Heart left ventricle (tissue), 16 donors: ENCODE measurements around the gene LYPD1. TPM values are rescaled to one million over a fixed set of nuclear protein-coding genes. Genes with fewer than 3 reads are reported as not detected.

Experiments used
- ATAC-seq, 4 donors: fragments of 200-7000 bp; cut with Tn5 transposase; one replicate each; pipeline ENCODE4 v1.9.1; 2020 to 2022; ENCODE audit warnings: moderate library complexity in 4 of 4, mild to moderate bottlenecking in 3 of 4, moderate number of reproducible peaks in 1 of 4
- DNase-seq, 5 donors: peaks; one replicate each; pipeline ENCODE4 v3.0.0-alpha.2; 2020
- H3K27ac ChIP-seq, 12 donors: fragments of 200-600 bp; sonication (generic) in 4 of 12; one replicate each; pipeline versions ENCODE4 v1.5.0 to v1.8.0; 2016 to 2022; ENCODE audit warnings: mild to moderate bottlenecking in 2 of 12
- H3K27me3 ChIP-seq, 9 donors: fragments of 200-600 bp; sonication (generic) in 2 of 9; one replicate each; pipeline versions ENCODE4 v1.5.1 to v1.8.0; 2016 to 2022; ENCODE audit warnings: mild to moderate bottlenecking in 3 of 9
- H3K36me3 ChIP-seq, 9 donors: fragments of 200-600 bp; sonication (generic) in 2 of 9; one replicate each; pipeline versions ENCODE4 v1.5.0 to v1.8.0; 2018 to 2022; ENCODE audit warnings: mild to moderate bottlenecking in 2 of 9
- H3K4me1 ChIP-seq, 12 donors: fragments of 200-600 bp; sonication (generic) in 4 of 12; one replicate each; pipeline versions ENCODE4 v1.5.0 to v1.8.0; 2016 to 2022; ENCODE audit warnings: mild to moderate bottlenecking in 3 of 12
- H3K4me3 ChIP-seq, 12 donors: fragments of 200-600 bp; sonication (generic) in 4 of 12; one replicate each; pipeline versions ENCODE4 v1.5.0 to v1.8.0; 2017 to 2022; ENCODE audit warnings: mild to moderate bottlenecking in 9 of 12, moderate library complexity in 4 of 12
- H3K9me3 ChIP-seq, 12 donors: fragments of 200-600 bp; sonication (generic) in 4 of 12; one replicate each; pipeline versions ENCODE4 v1.5.0 to v1.8.0; 2016 to 2022; ENCODE audit warnings: mild to moderate bottlenecking in 1 of 12
- CTCF ChIP-seq, 12 donors: fragments of 200-600 bp; sonication (generic) in 4 of 12; IDR thresholded peaks; one replicate each; pipeline versions ENCODE4 v1.5.0 to v1.8.0; 2018 to 2022; ENCODE audit warnings: antibody characterized with exemption in 12 of 12, mild to moderate bottlenecking in 5 of 12
- POLR2A ChIP-seq, 2 donors: fragments of 450-650 bp; IDR thresholded peaks; one replicate each; pipeline ENCODE4 v1.6.1; 2017; ENCODE audit warnings: antibody characterized with exemption in 2 of 2, mild to moderate bottlenecking in 2 of 2, moderate library complexity in 2 of 2
- WGBS, 4 donors: extraction: QIAGEN DNeasy Blood & Tissue Kit in 2 of 4; methylation state at CpG; one replicate each; pipeline versions ENCODE4 v1.1.5 to v1.1.7; 2013 to 2018; 5-methylcytosine and 5-hydroxymethylcytosine counted together
- intact Hi-C, 10 donors: fragments of 100-400 bp; cut with DNase I; formaldehyde crosslinking; loops; one replicate each; pipeline versions ENCODE4 v1.11.1 to v1.14.2; 2022
- polyA plus RNA-seq, 2 donors: library from polyadenylated mRNA; stranded (reverse); fragments of 200-250 nt; gene quantifications; one replicate each; pipeline ENCODE4 v1.2.3, GENCODE V29; 2013
- total RNA-seq, 9 donors: library from RNA; depleted of rRNA in 2 of 9; stranded (reverse); fragments of >200 nt in 2 of 9; fragmentation: NEBNext Ultra II Directional in 3 of 9; extraction: Animal tissue kit (Norgen Biotek cat#: 25700) in 3 of 9; gene quantifications; one replicate each; pipeline versions ENCODE4 v1.1.0 to v1.2.4, GENCODE V29; 2016 to 2023
- donor health status: ischemic (EF 13 %, LVEDD 7.1; RV severe dilation, severe dysfunction).
- donor health status: healthy with polysubstance abuse.
- donor health status: DM: no; HTN: yes; CAD: no.
- donor health status: DM: no; HTN: no; CAD: no.
- donor health status: ischemic (EF 25% LVEDD 6.9; RV normal size, moderate dysfunction).
- donor health status: ischemic (EF 25% LVEDD 5.7; RV mildly dilated, moderate dysfunction).
- donor health status: healthy.
- donor health status: DM: yes; HTN: yes; CAD: no.
- donor health status: ischemic (EF 35%, LVEDD 5.7; RV mildly dilated, moderate dysfunction).
- donor health status: nonischemic (EF 11% LVEDD 7.7; RV severe dilation, severe dysfunction).
- donor health status: DM: yes; HTN: yes; CAD: no.
- donor health status: PGD.
- donor health status: ischemic (EF 29% LVEDD 5.4; RV normal size, mild dysfunction).
- donor health status: nonischemic (EF 23%, LVEDD 6.1; RV moderate dilation, normal function).

The LYPD1 gene
- total and polyA plus RNA-seq, 11 donors = 0.15 to 1.8 (median 0.34) TPM; not detected in 3

DNA sequence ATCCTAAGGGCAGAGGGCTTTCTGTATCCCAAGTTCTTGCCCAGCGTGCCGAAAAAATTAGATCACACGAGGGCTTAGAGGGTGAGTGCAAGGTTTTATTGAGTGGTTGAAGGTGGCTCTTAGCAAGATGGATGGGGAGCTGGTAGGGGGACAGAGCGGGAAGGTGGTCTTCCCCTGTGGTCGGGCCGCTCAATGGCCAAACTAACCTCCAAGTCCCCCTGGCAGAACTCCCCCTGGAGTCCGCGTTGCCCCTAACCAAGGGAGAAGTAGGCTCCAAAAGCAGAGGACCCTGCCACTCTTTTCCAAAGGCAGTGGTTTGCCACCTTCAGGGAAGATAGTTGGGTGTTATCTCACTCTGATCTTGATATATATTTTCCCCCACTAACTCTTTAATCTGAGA lies 63.4 kb downstream of the LYPD1 start:
- ATAC-seq (no peak), DNase-seq (no peak)
- H3K36me3 ChIP-seq = no peaks in the 10 kb centered on the region
- 90 to 96% (median 92%) methylated on average over 8 of the region's 8 CpGs for WGBS, 4 donors
- H3K4me1 ChIP-seq = no peaks in the 10 kb centered on the region
- H3K4me3 ChIP-seq = no peak overlapping the region
- no peak overlapping the region for H3K27ac ChIP-seq
- intact Hi-C loops = no loop called here
- TF ChIP-seq POLR2A (IDR thresholded peaks at IDR 0.05) = no peak
- TF ChIP-seq CTCF (IDR thresholded peaks at IDR 0.05) = no peak
- H3K27me3 ChIP-seq = peaks cover 0 to 17% (median 0%) of the 10 kb centered on the region in 9 donors
- no peaks in the 10 kb centered on the region for H3K9me3 ChIP-seq

DNA sequence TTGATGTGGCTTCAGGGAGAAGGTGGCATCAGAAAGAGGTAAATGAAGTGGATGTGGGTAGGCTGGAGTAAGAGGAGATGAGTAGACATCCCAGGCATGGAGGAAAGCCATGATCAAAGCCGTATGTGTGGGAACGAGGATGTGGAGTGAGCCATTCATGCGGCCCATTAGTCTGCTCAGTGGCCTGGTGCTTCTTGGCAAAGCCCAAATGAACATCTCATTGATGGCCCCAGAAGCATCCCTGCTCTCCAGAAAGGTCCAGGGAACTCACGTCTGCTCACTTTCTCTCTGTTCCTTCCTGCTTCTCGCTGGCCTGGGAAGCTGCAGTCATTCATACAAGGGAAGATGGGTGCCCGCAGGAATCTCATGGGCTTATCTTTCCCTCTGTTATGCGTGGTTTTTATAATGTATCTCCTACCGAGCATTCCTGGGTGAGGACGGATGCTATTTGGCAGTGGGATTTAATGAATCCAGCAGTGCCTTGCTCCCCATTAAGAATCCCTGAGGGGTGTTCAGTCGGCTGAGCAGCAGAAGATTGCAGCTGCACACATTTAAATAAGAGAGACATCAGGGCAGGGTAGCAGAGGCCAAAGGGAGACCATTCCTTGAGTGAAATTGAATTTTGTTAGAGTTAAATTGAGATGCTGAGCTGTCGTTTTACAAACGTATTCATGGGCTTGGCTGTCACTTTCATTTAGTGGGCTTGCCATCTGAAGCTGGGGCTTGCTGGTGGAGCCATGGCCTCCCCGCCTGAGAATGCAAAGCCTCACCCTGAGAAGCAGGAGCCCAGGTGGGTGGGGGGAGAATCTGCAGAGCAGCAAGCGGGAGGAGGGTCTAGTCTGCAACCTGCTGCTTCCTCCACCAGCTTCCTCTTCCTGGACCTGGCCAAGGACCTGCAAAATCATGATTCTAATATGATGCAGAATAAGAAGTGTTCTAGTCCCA lies 64.5 kb downstream of the LYPD1 start:
- no peak overlapping the region for H3K4me3 ChIP-seq
- TF ChIP-seq POLR2A (IDR thresholded peaks at IDR 0.05) (no peak), CTCF (IDR thresholded peaks at IDR 0.05) (no peak)
- no peak overlapping the region for H3K27ac ChIP-seq
- H3K9me3 ChIP-seq = no peaks in the 10 kb centered on the region
- intact Hi-C loops = no loop called here
- DNase-seq = no peak
- no peak for ATAC-seq
- peaks cover 0 to 17% (median 0%) of the 10 kb centered on the region in 9 donors for H3K27me3 ChIP-seq
- H3K4me1 ChIP-seq = no peaks in the 10 kb centered on the region
- 69 to 80% (median 75%) methylated on average over 14 of the region's 14 CpGs for WGBS, 4 donors
- H3K36me3 ChIP-seq = no peaks in the 10 kb centered on the region

GRCh38 chr2:132604561-132604960 lies 65.4 kb downstream of the LYPD1 start:
- ATAC-seq (no peak), DNase-seq (no peak)
- Histone ChIP-seq H3K27me3 (peaks cover 0 to 17% (median 0%) of the 10 kb centered on the region in 9 donors), H3K36me3 (no peaks in the 10 kb centered on the region), H3K4me3 (no peak overlapping the region), H3K4me1 (no peaks in the 10 kb centered on the region), H3K27ac (no peak overlapping the region), H3K9me3 (no peaks in the 10 kb centered on the region)
- TF ChIP-seq POLR2A (IDR thresholded peaks at IDR 0.05) (no peak), CTCF (IDR thresholded peaks at IDR 0.05) (no peak)
- intact Hi-C loops = no loop called here
- 89 to 92% (median 90%) methylated on average over 1 of the region's 1 CpG for WGBS, 4 donors

DNA sequence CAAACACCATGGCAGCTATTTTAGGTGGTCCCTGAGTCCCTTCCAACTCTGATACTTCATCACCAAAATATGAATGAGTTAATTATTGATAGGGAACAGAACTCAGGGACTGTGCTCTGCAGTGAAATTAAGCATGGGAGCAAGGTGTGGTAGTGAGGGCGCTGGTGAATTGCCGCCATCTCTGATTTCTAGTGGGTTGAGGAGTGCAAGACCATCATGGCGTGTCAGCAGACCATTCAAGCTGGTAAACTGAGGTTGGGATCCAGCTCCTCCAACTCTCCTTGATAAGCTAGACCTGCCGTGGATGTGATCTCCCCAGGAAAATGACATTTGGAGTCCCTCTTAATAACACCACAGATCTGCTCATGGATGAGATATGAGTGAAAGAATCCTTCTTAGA lies 70.4 kb downstream of the LYPD1 start:
- Histone ChIP-seq H3K27me3 (peaks cover 0 to 8% (median 0%) of the 10 kb centered on the region in 9 donors), H3K9me3 (peaks cover 0 to 8% (median 0%) of the 10 kb centered on the region in 12 donors), H3K4me1 (no peaks in the 10 kb centered on the region), H3K36me3 (no peaks in the 10 kb centered on the region), H3K4me3 (no peak overlapping the region), H3K27ac (no peak overlapping the region)
- WGBS, 4 donors = 80 to 91% (median 88%) methylated on average over 4 of the region's 4 CpGs
- DNase-seq = no peak
- TF ChIP-seq POLR2A (IDR thresholded peaks at IDR 0.05) (no peak), CTCF (IDR thresholded peaks at IDR 0.05) (no peak)
- ATAC-seq = no peak
- intact Hi-C loops = no loop called here
